Activated CD8-positive, alpha-beta T cell treated with anti-CD3 and anti-CD28 coated beads for 36 hours (primary cell): ENCODE measurements around the gene ZNF276. TPM values are rescaled to one million over a fixed set of nuclear protein-coding genes. Genes with fewer than 3 reads are reported as not detected.
A peak's percentile ranks its signal among the peaks of the same experiment; 100 is the strongest.

ENCODE experiments used
- ATAC-seq: fragments of 200-7000 bp; cut with Tn5 transposase; one replicate; pipeline ENCODE4 v1.10.0; 2021; ENCODE audit warnings: mild to moderate bottlenecking, moderate library complexity
- CTCF ChIA-PET: fragments of 350-600 bp; sonication (Branson Sonifier 250); formaldehyde crosslinking; loops from one replicate; lab custom pipeline; 2021; ENCODE audit warnings: antibody characterized with exemption; lab: Charles Lee
- POLR2A ChIA-PET: fragments of 350-600 bp; sonication (Branson Sonifier 250); formaldehyde crosslinking; loops from one replicate; lab custom pipeline; 2021; ENCODE audit warnings: antibody characterized with exemption; lab: Charles Lee
- DNase-seq: peaks from one replicate; pipeline ENCODE4 v3.0.0-alpha.2; 2020
- H3K27ac Mint-ChIP-seq: one replicate; pipeline ENCODE4 v1.8.0; 2021; ENCODE audit warnings: mild to moderate bottlenecking, mixed read lengths
- H3K27me3 Mint-ChIP-seq: one replicate; pipeline ENCODE4 v1.8.0; 2021; ENCODE audit warnings: mixed read lengths
- H3K36me3 Mint-ChIP-seq: one replicate; pipeline ENCODE4 v1.8.0; 2021; ENCODE audit warnings: low read depth, mixed read lengths
- H3K4me1 Mint-ChIP-seq: one replicate; pipeline ENCODE4 v1.8.0; 2021; ENCODE audit warnings: low read depth, mixed read lengths
- H3K4me3 Mint-ChIP-seq: one replicate; pipeline ENCODE4 v1.8.0; 2021; ENCODE audit warnings: mild to moderate bottlenecking, moderate library complexity, mixed read lengths
- H3K9me3 Mint-ChIP-seq: one replicate; pipeline ENCODE4 v1.8.0; 2021; ENCODE audit warnings: mixed read lengths
- intact Hi-C: fragments of 100-400 bp; cut with micrococcal nuclease; formaldehyde crosslinking; loops from one replicate; pipeline ENCODE4 v1.10.0; 2022
- total RNA-seq, 2 experiments: library from RNA; stranded (reverse); gene quantifications; one replicate each; pipeline ENCODE4 v1.2.3, GENCODE V29; 2021
- TF ChIP-seq, protein P1 (sequence below): fragments of 200-600 bp; IDR thresholded peaks from one replicate; pipeline ENCODE4 v1.8.0; 2022; ENCODE audit warnings: antibody characterized with exemption, mild to moderate bottlenecking

Gene ZNF276
- total RNA-seq, 2 experiments from 2014 or later = 24.6 to 27.9 TPM

DNA sequence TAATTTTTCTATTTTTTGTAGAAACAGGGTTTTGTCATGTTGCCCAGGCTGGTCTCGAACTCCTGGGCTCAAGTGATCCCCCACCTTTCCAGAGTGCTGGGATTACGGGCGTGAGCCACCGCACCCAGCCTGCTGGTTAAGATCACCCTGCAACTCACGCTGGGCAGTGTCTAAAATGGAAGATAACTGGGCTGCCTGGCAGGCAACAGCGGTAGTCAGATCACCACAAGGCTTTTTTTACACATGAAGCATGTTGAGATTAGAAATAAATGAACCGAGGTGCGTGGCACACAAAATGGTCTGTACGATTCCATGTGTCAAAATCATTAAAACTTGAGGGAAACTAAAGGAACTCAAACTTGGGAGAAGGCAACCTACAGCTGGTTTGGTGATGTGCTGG lies 26.7 kb downstream of the ZNF276 start:
- CTCF ChIA-PET = interaction anchor here (2.4 kb wide), 1 partner anchor 47 kb away, joined by 7 read pairs; the partner anchor contains the start of gene SPATA2L
- ATAC-seq = no peak

DNA sequence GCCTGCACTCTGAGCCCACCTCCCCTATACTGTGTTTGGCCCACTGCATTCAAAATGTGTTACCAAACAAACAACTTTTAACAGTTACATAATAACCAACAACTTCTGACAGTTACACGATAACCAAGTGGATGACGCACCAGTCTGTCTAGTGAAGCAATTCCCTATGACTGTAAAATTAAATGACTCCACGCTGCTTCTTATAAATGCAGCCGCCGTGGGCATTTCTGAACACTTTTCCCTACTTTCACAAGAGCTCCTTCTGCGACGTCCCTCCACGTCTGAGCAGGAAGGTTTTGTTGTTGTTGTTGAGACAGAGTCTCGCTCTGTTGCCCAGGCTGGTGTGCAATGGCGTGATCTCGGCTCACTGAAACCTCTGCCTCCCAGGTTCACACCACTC lies 27.6 kb downstream of the ZNF276 start:
- ATAC-seq (no peak), DNase-seq (no peak)
- Mint-ChIP-seq H3K4me3 (no peak overlapping the region), H3K4me1 (peaks cover 4% of the 10 kb centered on the region), H3K9me3 (no peaks in the 10 kb centered on the region), H3K36me3 (peaks cover 49% of the 10 kb centered on the region), H3K27me3 (no peaks in the 10 kb centered on the region), H3K27ac (no peak overlapping the region)
- intact Hi-C loops = no loop called here
- TF ChIP-seq, protein P1, sequence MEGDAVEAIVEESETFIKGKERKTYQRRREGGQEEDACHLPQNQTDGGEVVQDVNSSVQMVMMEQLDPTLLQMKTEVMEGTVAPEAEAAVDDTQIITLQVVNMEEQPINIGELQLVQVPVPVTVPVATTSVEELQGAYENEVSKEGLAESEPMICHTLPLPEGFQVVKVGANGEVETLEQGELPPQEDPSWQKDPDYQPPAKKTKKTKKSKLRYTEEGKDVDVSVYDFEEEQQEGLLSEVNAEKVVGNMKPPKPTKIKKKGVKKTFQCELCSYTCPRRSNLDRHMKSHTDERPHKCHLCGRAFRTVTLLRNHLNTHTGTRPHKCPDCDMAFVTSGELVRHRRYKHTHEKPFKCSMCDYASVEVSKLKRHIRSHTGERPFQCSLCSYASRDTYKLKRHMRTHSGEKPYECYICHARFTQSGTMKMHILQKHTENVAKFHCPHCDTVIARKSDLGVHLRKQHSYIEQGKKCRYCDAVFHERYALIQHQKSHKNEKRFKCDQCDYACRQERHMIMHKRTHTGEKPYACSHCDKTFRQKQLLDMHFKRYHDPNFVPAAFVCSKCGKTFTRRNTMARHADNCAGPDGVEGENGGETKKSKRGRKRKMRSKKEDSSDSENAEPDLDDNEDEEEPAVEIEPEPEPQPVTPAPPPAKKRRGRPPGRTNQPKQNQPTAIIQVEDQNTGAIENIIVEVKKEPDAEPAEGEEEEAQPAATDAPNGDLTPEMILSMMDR = no peak
- CTCF ChIA-PET = interaction anchor here (0.8 kb wide), 1 partner anchor 49 kb away, joined by 3 read pairs; no protein-coding TSS in a partner anchor
- POLR2A ChIA-PET = interaction anchor here (1.0 to 1.7 kb wide), 2 partner anchors 8 to 21 kb away, joined by 3 to 4 read pairs; no protein-coding TSS in a partner anchor

More for the DNA sequence above, 26.7 kb downstream of the ZNF276 start:
- H3K4me3 Mint-ChIP-seq = no peak overlapping the region
- intact Hi-C loops = no loop called here
- POLR2A ChIA-PET = interaction anchor here (0.7 to 0.9 kb wide), 2 partner anchors 11 to 25 kb away, joined by 3 to 4 read pairs; no protein-coding TSS in a partner anchor
- H3K27me3 Mint-ChIP-seq = no peaks in the 10 kb centered on the region
- peaks cover 46% of the 10 kb centered on the region for H3K36me3 Mint-ChIP-seq
- no peak for DNase-seq
- H3K9me3 Mint-ChIP-seq = no peaks in the 10 kb centered on the region
- peaks cover 8% of the 10 kb centered on the region for H3K4me1 Mint-ChIP-seq
- H3K27ac Mint-ChIP-seq = no peak overlapping the region
- TF ChIP-seq, protein P1 = no peak

DNA sequence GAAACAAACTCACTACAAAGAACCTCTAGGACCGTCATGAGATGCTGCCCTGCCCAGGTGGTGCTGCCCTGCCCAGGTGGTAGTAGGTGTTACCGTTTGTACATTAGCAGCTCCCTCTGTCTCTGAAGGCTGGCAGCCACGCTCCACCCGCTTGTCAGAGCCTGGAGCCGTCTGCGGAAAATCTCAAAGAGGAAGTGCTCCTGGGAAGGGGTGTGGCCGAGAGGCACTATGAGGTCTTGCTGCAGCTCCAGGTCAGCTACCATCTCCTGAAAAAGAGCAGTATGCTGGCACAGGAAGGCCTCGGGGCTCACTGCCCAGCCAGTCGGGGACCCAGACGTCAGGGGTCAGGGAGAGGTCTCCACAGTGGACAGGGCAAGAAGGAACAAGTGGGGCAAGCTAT lies 28.3 kb downstream of the ZNF276 start:
- ChIA-PET CTCF (interaction anchor here (0.8 to 1.3 kb wide), 3 partner anchors 12 to 108 kb away, joined by 3 read pairs; no protein-coding TSS in a partner anchor), POLR2A (interaction anchor here (1.0 to 1.7 kb wide), 4 partner anchors 9 to 21 kb away, joined by 3 to 4 read pairs (median 3); no protein-coding TSS in a partner anchor)
- no peaks in the 10 kb centered on the region for H3K27me3 Mint-ChIP-seq
- intact Hi-C loops = no loop called here
- no peak for ATAC-seq
- no peak overlapping the region for H3K4me3 Mint-ChIP-seq
- TF ChIP-seq, protein P1 = no peak
- H3K36me3 Mint-ChIP-seq = peaks cover 45% of the 10 kb centered on the region
- peaks cover 4% of the 10 kb centered on the region for H3K4me1 Mint-ChIP-seq
- DNase-seq = no peak
- H3K9me3 Mint-ChIP-seq = no peaks in the 10 kb centered on the region
- H3K27ac Mint-ChIP-seq = no peak overlapping the region

DNA sequence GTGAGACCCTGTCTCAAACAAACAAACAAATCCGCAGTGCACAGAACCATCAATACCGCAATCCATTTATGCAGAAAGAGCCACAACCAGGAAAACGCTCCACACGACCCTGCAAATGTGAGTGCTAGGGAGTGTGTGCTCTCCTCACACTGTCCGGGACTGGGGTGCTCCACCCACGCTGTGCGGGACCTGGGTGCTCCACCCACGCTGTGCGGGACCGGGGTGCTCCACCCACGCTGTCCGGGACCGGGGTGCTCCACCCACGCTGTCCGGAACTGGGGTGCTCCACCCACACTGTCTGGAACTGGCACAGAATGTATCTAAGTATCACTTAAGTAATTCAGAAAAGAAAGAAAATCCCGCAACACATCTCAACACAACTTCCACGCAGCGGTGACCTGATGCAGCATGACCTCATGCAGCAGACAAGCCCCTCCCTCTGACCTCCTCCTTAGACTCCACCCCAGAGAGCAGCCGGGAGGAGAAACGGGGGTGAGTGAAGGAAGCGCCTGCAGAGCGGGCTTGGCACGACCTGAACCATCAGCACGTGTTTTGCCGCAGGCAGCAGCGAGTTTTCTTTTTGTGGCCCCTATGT lies 38.5 kb downstream of the ZNF276 start:
- peak overlapping the region; percentile 81 for H3K27ac Mint-ChIP-seq
- H3K9me3 Mint-ChIP-seq = no peaks in the 10 kb centered on the region
- no peaks in the 10 kb centered on the region for H3K27me3 Mint-ChIP-seq
- DNase-seq (no peak), ATAC-seq (no peak)
- no peak overlapping the region for H3K4me3 Mint-ChIP-seq
- peaks cover 65% of the 10 kb centered on the region for H3K36me3 Mint-ChIP-seq
- peaks cover 21% of the 10 kb centered on the region for H3K4me1 Mint-ChIP-seq
- ChIA-PET POLR2A (no interaction called here), CTCF (no interaction called here)
- TF ChIP-seq, protein P1 = no peak
- intact Hi-C loops = no loop called here
